Endothelial cell of umbilical vein (primary cell): Measurements from ENCODE around the gene RFESD.

Experiments
- EZH2 ChIP-seq: IDR thresholded peaks from 2 replicates; pipeline ENCODE4 v1.6.1; 2012; ENCODE audit warnings: borderline replicate concordance, low read depth, mild to moderate bottlenecking, moderate library complexity, low read length, inconsistent platforms; ENCODE audit not compliant: severe bottlenecking
- FOS ChIP-seq: IDR thresholded peaks from 2 replicates; pipeline ENCODE4 v1.6.1; 2011; ENCODE audit warnings: mild to moderate bottlenecking, low read length, moderate library complexity, borderline replicate concordance; ENCODE audit not compliant: insufficient read depth
- GATA2 ChIP-seq: IDR thresholded peaks from 2 replicates; pipeline ENCODE4 v1.7.0; 2011; ENCODE audit warnings: low read depth, mild to moderate bottlenecking, moderate library complexity, mixed read lengths, low read length; ENCODE audit not compliant: insufficient read length, insufficient read depth
- JUN ChIP-seq: IDR thresholded peaks from 2 replicates; pipeline ENCODE4 v1.6.1; 2011; ENCODE audit warnings: borderline replicate concordance, low read depth; ENCODE audit not compliant: insufficient read length, insufficient read depth
- MYC ChIP-seq: IDR thresholded peaks from one replicate; pipeline ENCODE4 v1.6.1; 2011; ENCODE audit warnings: mild to moderate bottlenecking, low read depth, low read length
- POLR2A ChIP-seq: IDR thresholded peaks from 2 replicates; pipeline ENCODE4 v1.6.1; 2012; ENCODE audit warnings: low read depth, mild to moderate bottlenecking, control low read depth, low read length
- POLR2AphosphoS5 ChIP-seq: IDR thresholded peaks from 2 replicates; pipeline ENCODE4 v1.6.1; 2012; ENCODE audit warnings: low read depth, mild to moderate bottlenecking, control low read depth, low read length, moderate library complexity; ENCODE audit not compliant: insufficient read depth
- TF ChIP-seq, protein P1 (sequence below), 2 donors: IDR thresholded peaks; 1 replicate in 1 of 2; 2 replicates in 1 of 2; pipeline ENCODE4 v1.5.1; 2011; ENCODE audit warnings: low read length in 2 of 2, mild to moderate bottlenecking in 2 of 2, moderate library complexity in 2 of 2, control low read depth in 1 of 2, inconsistent platforms in 1 of 2, low read depth in 1 of 2; ENCODE audit not compliant: insufficient read depth in 1 of 2; ENCODE audit errors: extremely low read depth in 1 of 2
- TF ChIP-seq, protein P2 (sequence below): IDR thresholded peaks from 2 replicates; pipeline ENCODE4 v1.6.1; 2011; ENCODE audit not compliant: insufficient read depth, insufficient read length

DNA sequence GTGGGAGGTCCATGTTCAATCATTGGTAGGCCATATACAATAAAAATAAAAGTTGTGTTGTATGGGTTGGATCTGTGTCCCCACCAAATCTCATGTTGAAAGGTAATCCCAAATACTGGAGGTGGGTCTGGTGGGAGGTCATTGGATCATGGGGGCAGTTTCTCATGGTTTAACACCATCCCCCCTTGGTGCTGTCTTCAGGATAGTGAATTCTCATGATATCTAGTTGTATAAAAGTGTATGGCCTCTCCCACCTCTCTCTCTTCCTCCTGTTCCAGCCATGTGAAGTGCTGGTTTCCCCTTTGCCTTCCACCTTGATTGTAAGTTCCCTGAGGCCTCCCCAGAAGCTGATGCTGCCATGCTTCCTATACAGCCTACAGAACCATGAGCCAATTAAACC lies 21.1 kb downstream of the RFESD start:
- TF ChIP-seq POLR2A (no peak), JUN (no peak), GATA2 (no peak), MYC (no peak), POLR2AphosphoS5 (no peak), EZH2 (no peak), FOS (no peak)
- TF ChIP-seq, protein P1, sequence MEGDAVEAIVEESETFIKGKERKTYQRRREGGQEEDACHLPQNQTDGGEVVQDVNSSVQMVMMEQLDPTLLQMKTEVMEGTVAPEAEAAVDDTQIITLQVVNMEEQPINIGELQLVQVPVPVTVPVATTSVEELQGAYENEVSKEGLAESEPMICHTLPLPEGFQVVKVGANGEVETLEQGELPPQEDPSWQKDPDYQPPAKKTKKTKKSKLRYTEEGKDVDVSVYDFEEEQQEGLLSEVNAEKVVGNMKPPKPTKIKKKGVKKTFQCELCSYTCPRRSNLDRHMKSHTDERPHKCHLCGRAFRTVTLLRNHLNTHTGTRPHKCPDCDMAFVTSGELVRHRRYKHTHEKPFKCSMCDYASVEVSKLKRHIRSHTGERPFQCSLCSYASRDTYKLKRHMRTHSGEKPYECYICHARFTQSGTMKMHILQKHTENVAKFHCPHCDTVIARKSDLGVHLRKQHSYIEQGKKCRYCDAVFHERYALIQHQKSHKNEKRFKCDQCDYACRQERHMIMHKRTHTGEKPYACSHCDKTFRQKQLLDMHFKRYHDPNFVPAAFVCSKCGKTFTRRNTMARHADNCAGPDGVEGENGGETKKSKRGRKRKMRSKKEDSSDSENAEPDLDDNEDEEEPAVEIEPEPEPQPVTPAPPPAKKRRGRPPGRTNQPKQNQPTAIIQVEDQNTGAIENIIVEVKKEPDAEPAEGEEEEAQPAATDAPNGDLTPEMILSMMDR (IDR thresholded peaks at IDR 0.05; ENCODE audit: extremely low read depth in 1 of 2, insufficient read depth in 1 of 2, low read depth in 1 of 2, low read length in 2 of 2) = no peak
- TF ChIP-seq, protein P2, sequence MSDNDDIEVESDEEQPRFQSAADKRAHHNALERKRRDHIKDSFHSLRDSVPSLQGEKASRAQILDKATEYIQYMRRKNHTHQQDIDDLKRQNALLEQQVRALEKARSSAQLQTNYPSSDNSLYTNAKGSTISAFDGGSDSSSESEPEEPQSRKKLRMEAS = no peak
